ENCODE results near the gene KIAA1671. TPM values are rescaled to one million over a fixed set of nuclear protein-coding genes. Genes with fewer than 3 reads are reported as not detected.

The KIAA1671 gene
- total RNA-seq, 1 donor from 2014 or later = 17.3 TPM

DNA sequence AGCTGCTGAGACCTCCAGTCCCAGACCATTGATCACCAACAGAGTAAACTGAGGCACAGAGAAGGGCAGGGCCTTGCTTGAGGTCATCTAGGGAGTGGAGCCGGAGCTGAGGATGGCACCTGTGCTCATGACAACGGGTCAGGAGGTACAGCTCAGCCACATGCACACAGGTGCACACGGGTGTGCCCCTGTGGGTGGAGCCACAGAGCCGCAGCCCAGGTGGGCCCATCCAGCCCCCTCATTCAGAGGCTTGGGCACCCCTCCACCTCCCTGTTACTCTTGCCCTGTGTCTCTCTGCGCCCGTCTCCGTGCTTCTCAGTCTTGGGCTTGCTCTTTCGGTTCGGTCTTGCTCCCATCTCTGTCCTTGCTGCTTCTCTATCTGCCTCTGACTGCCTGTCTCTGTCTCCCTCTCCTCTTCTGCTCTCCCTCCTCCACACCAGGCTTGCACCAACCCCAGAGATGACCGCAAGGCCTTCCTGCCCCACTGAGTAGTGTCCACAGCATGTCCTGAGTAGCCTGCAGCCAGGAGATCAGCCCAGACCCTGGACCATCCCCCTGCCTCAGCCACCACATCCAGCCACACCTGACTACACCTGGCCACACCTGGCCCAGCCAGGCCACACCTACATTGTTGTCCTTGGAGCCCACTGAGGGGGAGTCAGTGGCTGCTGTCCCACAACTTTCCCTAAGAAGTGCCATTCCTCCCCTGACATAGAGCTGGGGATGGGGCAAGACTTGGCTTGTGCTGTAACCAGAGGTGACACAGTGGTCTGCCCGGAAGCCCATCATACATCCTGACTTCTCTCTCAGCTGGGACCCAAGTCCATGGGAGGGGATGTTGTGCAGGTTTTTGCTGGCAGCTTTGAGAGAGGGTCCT is 207.8 kb downstream of the KIAA1671 start:
- peaks cover 2% of the 10 kb centered on the region for H3K27me3 Mint-ChIP-seq (ENCODE audit: insufficient read depth, low read depth)
- H3K79me2 ChIP-seq (ENCODE audit: low read depth) = peaks cover 3% of the 10 kb centered on the region
- H3K9me3 ChIP-seq (ENCODE audit: low read depth) = no peaks in the 10 kb centered on the region
- no peak overlapping the region for H3K4me3 Mint-ChIP-seq
- no peak overlapping the region for H3K9ac ChIP-seq
- no peaks in the 10 kb centered on the region for H3K36me3 ChIP-seq
- peaks cover 3% of the 10 kb centered on the region for H3K4me1 Mint-ChIP-seq
- no peak overlapping the region for H3K27ac Mint-ChIP-seq
- H3K27ac ChIP-seq = no peak overlapping the region
- H3K9me3 Mint-ChIP-seq = no peaks in the 10 kb centered on the region
- no peak for DNase-seq (ENCODE audit: low spot score)
- H3F3A ChIP-seq (ENCODE audit: low read depth) = peaks cover 1% of the 10 kb centered on the region
- no peak overlapping the region for H2AFZ ChIP-seq (replicated peaks)
- H3K27me3 ChIP-seq = no peaks in the 10 kb centered on the region
- H4K20me1 ChIP-seq (ENCODE audit: low read depth) = peaks cover 37% of the 10 kb centered on the region
- no peak overlapping the region for H3K4me2 ChIP-seq
- TF ChIP-seq, protein P1, sequence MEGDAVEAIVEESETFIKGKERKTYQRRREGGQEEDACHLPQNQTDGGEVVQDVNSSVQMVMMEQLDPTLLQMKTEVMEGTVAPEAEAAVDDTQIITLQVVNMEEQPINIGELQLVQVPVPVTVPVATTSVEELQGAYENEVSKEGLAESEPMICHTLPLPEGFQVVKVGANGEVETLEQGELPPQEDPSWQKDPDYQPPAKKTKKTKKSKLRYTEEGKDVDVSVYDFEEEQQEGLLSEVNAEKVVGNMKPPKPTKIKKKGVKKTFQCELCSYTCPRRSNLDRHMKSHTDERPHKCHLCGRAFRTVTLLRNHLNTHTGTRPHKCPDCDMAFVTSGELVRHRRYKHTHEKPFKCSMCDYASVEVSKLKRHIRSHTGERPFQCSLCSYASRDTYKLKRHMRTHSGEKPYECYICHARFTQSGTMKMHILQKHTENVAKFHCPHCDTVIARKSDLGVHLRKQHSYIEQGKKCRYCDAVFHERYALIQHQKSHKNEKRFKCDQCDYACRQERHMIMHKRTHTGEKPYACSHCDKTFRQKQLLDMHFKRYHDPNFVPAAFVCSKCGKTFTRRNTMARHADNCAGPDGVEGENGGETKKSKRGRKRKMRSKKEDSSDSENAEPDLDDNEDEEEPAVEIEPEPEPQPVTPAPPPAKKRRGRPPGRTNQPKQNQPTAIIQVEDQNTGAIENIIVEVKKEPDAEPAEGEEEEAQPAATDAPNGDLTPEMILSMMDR (IDR thresholded peaks at IDR 0.05) = no peak
- TF ChIP-seq EZH2phosphoT487 (IDR thresholded peaks at IDR 0.05) (no peak), EZH2 (IDR thresholded peaks at IDR 0.05) (no peak)
- H3K36me3 Mint-ChIP-seq = no peaks in the 10 kb centered on the region
- H3K4me1 ChIP-seq = no peaks in the 10 kb centered on the region
- H3K4me3 ChIP-seq = no peak overlapping the region

DNA sequence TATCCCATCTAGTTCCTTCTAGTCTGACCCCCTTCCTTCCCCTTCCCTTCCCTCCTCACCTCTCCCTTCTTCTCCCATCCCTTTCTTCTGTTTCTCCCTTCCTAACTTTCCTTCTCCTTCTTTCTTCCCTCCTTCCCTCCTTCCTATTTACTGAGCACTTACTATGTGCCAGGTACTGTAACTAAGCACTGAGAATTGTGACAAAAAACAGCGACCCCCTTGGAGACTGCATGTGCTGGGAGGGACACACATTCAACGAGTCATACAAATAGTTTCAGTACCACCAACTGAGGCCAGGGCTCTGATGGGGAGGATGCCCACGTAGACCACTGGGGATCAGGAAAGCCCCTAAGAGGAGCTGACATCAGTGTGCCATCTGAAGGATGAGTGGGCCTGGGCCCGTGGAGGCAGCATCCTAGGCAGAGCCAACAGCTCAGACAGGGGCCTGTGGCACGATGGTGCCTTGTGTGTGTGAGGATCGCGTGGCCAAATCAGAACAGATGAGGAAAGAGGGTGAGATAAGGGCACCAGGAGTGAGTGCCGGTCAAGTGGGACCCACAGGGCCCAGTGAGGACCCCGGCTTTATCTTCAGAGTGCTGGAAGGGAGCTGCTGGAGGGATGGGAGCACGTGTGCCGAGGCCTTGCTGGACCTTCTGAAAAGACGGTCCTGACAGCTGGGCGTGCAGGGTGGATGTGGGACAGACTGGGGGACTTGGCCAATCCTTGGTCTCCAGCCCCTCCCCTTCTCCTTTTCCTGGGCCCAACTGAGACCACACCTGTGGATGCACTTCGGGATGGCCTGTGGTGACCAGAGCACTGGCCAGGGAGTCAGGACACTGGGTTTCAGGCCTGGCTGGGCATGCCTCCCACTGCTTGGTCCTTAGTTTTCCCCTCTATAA is 208.8 kb downstream of the KIAA1671 start:
- Histone ChIP-seq H2AFZ (replicated peaks) (no peak overlapping the region), H3K36me3 (no peaks in the 10 kb centered on the region), H3K4me3 (no peak overlapping the region), H3K4me2 (no peak overlapping the region), H3K27ac (no peak overlapping the region), H3K9ac (no peak overlapping the region), H3K4me1 (no peaks in the 10 kb centered on the region), H3F3A (ENCODE audit: low read depth) (no peaks in the 10 kb centered on the region), H4K20me1 (ENCODE audit: low read depth) (peaks cover 43% of the 10 kb centered on the region), H3K79me2 (ENCODE audit: low read depth) (no peaks in the 10 kb centered on the region), H3K9me3 (ENCODE audit: low read depth) (no peaks in the 10 kb centered on the region), H3K27me3 (no peaks in the 10 kb centered on the region)
- peak overlapping the region; percentile 53 for H3K27ac Mint-ChIP-seq
- TF ChIP-seq EZH2phosphoT487 (IDR thresholded peaks at IDR 0.05) (no peak), EZH2 (IDR thresholded peaks at IDR 0.05) (no peak)
- TF ChIP-seq, protein P1 (IDR thresholded peaks at IDR 0.05) = no peak
- peaks cover 2% of the 10 kb centered on the region for H3K27me3 Mint-ChIP-seq (ENCODE audit: insufficient read depth, low read depth)
- no peak for DNase-seq (ENCODE audit: low spot score)
- H3K9me3 Mint-ChIP-seq = no peaks in the 10 kb centered on the region
- H3K4me1 Mint-ChIP-seq = peaks cover 4% of the 10 kb centered on the region
- H3K4me3 Mint-ChIP-seq = no peak overlapping the region
- no peaks in the 10 kb centered on the region for H3K36me3 Mint-ChIP-seq

DNA sequence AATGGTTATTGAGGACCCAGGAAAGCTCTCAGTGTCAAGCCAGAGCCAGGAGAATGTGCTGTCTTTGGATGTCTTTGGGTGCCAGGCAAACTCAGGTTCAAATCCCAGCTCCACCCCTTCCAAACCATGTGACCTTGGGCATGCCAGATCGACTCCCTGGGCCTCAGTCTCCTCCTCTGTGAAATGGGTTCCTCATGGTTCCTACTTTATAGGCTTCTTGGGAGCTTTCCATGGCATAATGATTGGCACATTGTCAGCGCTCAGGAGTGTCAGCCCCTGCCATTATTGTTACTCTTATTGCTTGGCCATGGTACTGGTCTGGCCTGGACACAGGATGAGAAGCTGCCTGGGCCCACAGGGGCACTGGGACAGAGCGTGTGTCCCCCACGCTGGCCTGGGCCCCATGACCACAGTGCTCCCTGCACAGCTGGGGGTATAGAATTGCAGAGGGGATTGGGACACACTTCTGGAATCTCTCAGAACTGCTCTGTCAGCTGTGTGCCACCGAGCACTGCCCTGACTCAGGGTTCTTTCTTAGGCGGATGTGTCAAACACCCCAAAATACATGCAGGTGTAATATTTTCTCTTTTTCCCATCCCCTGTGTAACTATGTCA is 209.5 kb downstream of the KIAA1671 start:
- Histone ChIP-seq H3K27ac (no peak overlapping the region), H3K4me1 (no peaks in the 10 kb centered on the region), H3K9ac (no peak overlapping the region), H3K79me2 (ENCODE audit: low read depth) (no peaks in the 10 kb centered on the region), H3K4me2 (no peak overlapping the region), H3K9me3 (ENCODE audit: low read depth) (no peaks in the 10 kb centered on the region), H3K27me3 (no peaks in the 10 kb centered on the region), H3F3A (ENCODE audit: low read depth) (no peaks in the 10 kb centered on the region), H2AFZ (replicated peaks) (no peak overlapping the region), H3K36me3 (no peaks in the 10 kb centered on the region), H3K4me3 (no peak overlapping the region), H4K20me1 (ENCODE audit: low read depth) (peaks cover 51% of the 10 kb centered on the region)
- Mint-ChIP-seq H3K4me3 (no peak overlapping the region), H3K9me3 (no peaks in the 10 kb centered on the region), H3K27ac (no peak overlapping the region), H3K36me3 (no peaks in the 10 kb centered on the region), H3K27me3 (ENCODE audit: insufficient read depth, low read depth) (peaks cover 2% of the 10 kb centered on the region), H3K4me1 (peaks cover 4% of the 10 kb centered on the region)
- DNase-seq (ENCODE audit: low spot score) = no peak
- TF ChIP-seq EZH2phosphoT487 (IDR thresholded peaks at IDR 0.05) (no peak), EZH2 (IDR thresholded peaks at IDR 0.05) (no peak)
- TF ChIP-seq, protein P1 (IDR thresholded peaks at IDR 0.05) = no peak
